Ovary (tissue), 9 donors: Measurements from ENCODE around the gene SMCHD1. TPM values are rescaled to one million over a fixed set of nuclear protein-coding genes. Genes with fewer than 3 reads are reported as not detected.

ENCODE experiments used
- DNase-seq, 5 donors: peaks; one replicate each; pipeline ENCODE4 v3.0.0-alpha.2; 2019 to 2020
- H3K27ac ChIP-seq, 2 donors: fragments of 200-600 bp; one replicate each; pipeline versions ENCODE4 v1.5.1 to v1.8.0; 2019 to 2022
- H3K27me3 ChIP-seq: fragments of 200-600 bp; one replicate; pipeline ENCODE4 v1.8.0; 2022
- H3K36me3 ChIP-seq: fragments of 200-600 bp; sonication (generic); one replicate; pipeline ENCODE4 v1.5.1; 2019
- H3K4me1 ChIP-seq: one replicate; pipeline ENCODE4 v1.8.1; 2013; ENCODE audit warnings: mild to moderate bottlenecking, moderate library complexity; ENCODE audit not compliant: insufficient read depth
- H3K4me3 ChIP-seq: fragments of 200-600 bp; sonication (generic); one replicate; pipeline ENCODE4 v1.5.1; 2017
- H3K9me3 ChIP-seq, 2 donors: fragments of 200-600 bp in 1 of 2; sonication (generic) in 1 of 2; one replicate each; pipeline versions ENCODE4 v1.5.1 to v1.8.1; 2013 to 2019; ENCODE audit warnings: mild to moderate bottlenecking in 1 of 2, moderate library complexity in 1 of 2
- EP300 ChIP-seq: sonication (generic); formaldehyde crosslinking; IDR thresholded peaks from one replicate; pipeline ENCODE4 v1.6.1; 2017; ENCODE audit warnings: antibody characterized with exemption
- POLR2A ChIP-seq: fragments of 450-650 bp; IDR thresholded peaks from one replicate; pipeline ENCODE4 v1.6.1; 2017; ENCODE audit warnings: antibody characterized with exemption, mild to moderate bottlenecking, moderate library complexity
- WGBS, 3 donors: extraction: QIAGEN DNeasy Blood & Tissue Kit in 1 of 3; methylation state at CpG; one replicate each; pipeline versions ENCODE4 v1.1.5 to v1.1.7; 2013 to 2017; 5-methylcytosine and 5-hydroxymethylcytosine counted together
- intact Hi-C, 4 donors: fragments of 100-400 bp; cut with DNase I; formaldehyde crosslinking; loops; one replicate each; pipeline versions ENCODE4 v1.11.0 to v1.15.1; 2022 to 2023
- polyA plus RNA-seq, 2 donors: library from polyadenylated mRNA; stranded (reverse); fragments of 200-250 nt in 1 of 2; fragments of 350-450 nt in 1 of 2; fragmentation: Illumina TruSeq in 1 of 2; extraction: RNeasy Lipid Tissue Mini Kit (QIAGEN cat#74804) in 1 of 2; gene quantifications; one replicate each; pipeline ENCODE4 v1.2.3, GENCODE V29; 2013 to 2014
- total RNA-seq, 7 donors: library from RNA; depleted of rRNA in 2 of 7; stranded (reverse); fragments of >200 nt in 2 of 7; fragmentation: NEBNext Ultra II Directional in 3 of 7; extraction: Animal tissue kit (Norgen Biotek cat#: 25700) in 3 of 7; gene quantifications; one replicate each; pipeline versions ENCODE4 v1.1.0 to v1.2.4, GENCODE V29; 2016 to 2023
- TF ChIP-seq, protein P1 (sequence below), 3 donors: fragments of 450-650 bp in 2 of 3; fragments of 200-600 bp in 1 of 3; IDR thresholded peaks; one replicate each; pipeline versions ENCODE4 v1.5.1 to v1.8.0; 2016 to 2022; ENCODE audit warnings: antibody characterized with exemption in 3 of 3, mild to moderate bottlenecking in 1 of 3
- donor health status: DM: no; HTN: no; CAD: no; lungs with moderate emphysema.
- donor health status: DM: no; HTN: no; CAD: no.
- donor health status: Bipolar disorder and iron deficiency.
- donor health status: DM: yes; HTN: yes; CAD: no.
- donor health status: DM: no; HTN: no; CAD: no.
- donor health status: DM: yes; HTN: yes; CAD: no.

SMCHD1 gene
- total and polyA plus RNA-seq, 9 donors = 15.6 to 82.7 (median 50.9) TPM

DNA sequence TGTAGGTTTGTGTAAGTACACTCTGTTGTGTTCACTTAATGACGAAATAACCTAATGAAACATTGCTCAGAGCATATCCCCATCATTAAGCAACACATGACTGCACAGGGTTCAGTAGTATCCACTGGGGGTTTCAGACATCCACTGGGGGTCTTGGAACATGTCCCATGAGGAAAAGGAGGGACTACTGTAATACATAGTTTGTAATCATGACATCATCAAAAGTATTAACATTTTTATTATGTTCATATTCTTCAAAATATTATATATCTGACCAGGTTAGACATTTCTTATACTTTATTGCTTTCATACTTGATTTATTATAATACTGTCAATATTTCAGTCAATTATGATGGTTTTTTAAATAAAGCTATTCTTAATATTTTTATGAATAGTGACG lies 136.9 kb downstream of the SMCHD1 start:
- intact Hi-C loops = no loop called here
- TF ChIP-seq POLR2A (no peak), EP300 (no peak)
- TF ChIP-seq, protein P1, sequence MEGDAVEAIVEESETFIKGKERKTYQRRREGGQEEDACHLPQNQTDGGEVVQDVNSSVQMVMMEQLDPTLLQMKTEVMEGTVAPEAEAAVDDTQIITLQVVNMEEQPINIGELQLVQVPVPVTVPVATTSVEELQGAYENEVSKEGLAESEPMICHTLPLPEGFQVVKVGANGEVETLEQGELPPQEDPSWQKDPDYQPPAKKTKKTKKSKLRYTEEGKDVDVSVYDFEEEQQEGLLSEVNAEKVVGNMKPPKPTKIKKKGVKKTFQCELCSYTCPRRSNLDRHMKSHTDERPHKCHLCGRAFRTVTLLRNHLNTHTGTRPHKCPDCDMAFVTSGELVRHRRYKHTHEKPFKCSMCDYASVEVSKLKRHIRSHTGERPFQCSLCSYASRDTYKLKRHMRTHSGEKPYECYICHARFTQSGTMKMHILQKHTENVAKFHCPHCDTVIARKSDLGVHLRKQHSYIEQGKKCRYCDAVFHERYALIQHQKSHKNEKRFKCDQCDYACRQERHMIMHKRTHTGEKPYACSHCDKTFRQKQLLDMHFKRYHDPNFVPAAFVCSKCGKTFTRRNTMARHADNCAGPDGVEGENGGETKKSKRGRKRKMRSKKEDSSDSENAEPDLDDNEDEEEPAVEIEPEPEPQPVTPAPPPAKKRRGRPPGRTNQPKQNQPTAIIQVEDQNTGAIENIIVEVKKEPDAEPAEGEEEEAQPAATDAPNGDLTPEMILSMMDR (IDR thresholded peaks at IDR 0.05) = no peak
- no peaks in the 10 kb centered on the region for H3K9me3 ChIP-seq
- DNase-seq = no peak
- 96 to 99% (median 97%) methylated on average over 2 of the region's 2 CpGs for WGBS, 3 donors
- no peaks in the 10 kb centered on the region for H3K4me1 ChIP-seq
- no peak overlapping the region for H3K27ac ChIP-seq
- H3K27me3 ChIP-seq = no peaks in the 10 kb centered on the region
- H3K4me3 ChIP-seq = no peak overlapping the region
- H3K36me3 ChIP-seq = no peaks in the 10 kb centered on the region

DNA sequence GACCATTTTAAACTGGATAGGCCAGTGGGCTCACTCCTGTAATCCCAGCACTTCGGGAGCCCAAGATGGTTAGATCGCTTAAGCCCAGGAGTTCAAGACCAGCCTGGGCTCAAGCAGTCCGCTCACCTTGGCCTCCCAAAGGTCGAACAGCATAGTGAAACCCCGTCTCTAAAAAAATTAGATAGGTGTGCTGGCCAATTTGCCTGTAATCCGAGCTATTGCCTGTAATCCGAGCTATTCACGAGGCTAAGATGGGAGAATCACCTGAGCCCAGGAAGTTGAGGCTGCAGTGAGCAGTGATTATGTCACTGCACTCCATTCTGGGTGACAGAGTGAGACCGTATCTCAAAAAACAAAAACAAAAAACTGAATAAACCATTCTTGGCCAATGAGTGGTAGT lies 138.6 kb downstream of the SMCHD1 start:
- Histone ChIP-seq H3K36me3 (no peaks in the 10 kb centered on the region), H3K4me1 (no peaks in the 10 kb centered on the region), H3K9me3 (no peaks in the 10 kb centered on the region), H3K27ac (no peak overlapping the region), H3K27me3 (no peaks in the 10 kb centered on the region), H3K4me3 (no peak overlapping the region)
- DNase-seq = no peak
- WGBS, 3 donors = 92 to 96% (median 94%) methylated on average over 9 of the region's 9 CpGs
- intact Hi-C loops = no loop called here
- TF ChIP-seq, protein P1 (IDR thresholded peaks at IDR 0.05) = no peak
- TF ChIP-seq EP300 (no peak), POLR2A (no peak)

- H3K27ac ChIP-seq = no peak overlapping the region
- TF ChIP-seq EP300 = no peak
- TF ChIP-seq, protein P1 (IDR thresholded peaks at IDR 0.05) = no peak
- no peak for TF ChIP-seq POLR2A
- DNase-seq = no peak
- H3K4me3 ChIP-seq = no peak overlapping the region
- H3K4me1 ChIP-seq = no peaks in the 10 kb centered on the region
- H3K36me3 ChIP-seq = no peaks in the 10 kb centered on the region
- intact Hi-C loops = no loop called here
- no peaks in the 10 kb centered on the region for H3K27me3 ChIP-seq
- 97 to 98% (median 97%) methylated on average over 1 of the region's 1 CpG for WGBS, 3 donors
- no peaks in the 10 kb centered on the region for H3K9me3 ChIP-seq
These were observed 142.4 kb downstream of the SMCHD1 start for GRCh38 chr18:2797951-2798350.

DNA sequence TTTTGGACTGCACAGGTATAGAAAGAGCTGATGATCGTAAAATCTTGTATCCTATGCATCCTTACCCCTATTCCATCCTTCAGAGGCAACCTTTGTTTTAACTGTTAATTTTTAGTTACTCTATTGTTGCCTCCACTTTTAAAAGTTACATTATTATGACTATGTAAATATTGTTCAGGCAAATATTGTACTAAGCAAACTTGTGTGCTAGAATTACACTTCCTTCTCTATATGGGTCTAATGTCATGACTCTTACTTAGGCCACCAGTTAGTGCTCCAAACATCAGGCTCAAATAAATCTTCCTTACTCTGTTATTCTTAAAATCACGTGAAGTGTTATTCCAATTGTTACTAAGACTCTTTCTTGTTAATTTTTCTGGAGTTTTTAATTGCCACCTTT lies 143.8 kb downstream of the SMCHD1 start:
- Histone ChIP-seq H3K36me3 (no peaks in the 10 kb centered on the region), H3K9me3 (no peaks in the 10 kb centered on the region), H3K4me3 (no peak overlapping the region), H3K27ac (no peak overlapping the region), H3K27me3 (no peaks in the 10 kb centered on the region), H3K4me1 (no peaks in the 10 kb centered on the region)
- TF ChIP-seq POLR2A (no peak), EP300 (no peak)
- TF ChIP-seq, protein P1 (IDR thresholded peaks at IDR 0.05) = no peak
- intact Hi-C loops = no loop called here
- WGBS, 3 donors = 70 to 95% (median 71%) methylated on average over 2 of the region's 2 CpGs
- no peak for DNase-seq
